ENCODE data around the gene TRANK1.

The TRANK1 gene

GRCh38 chr3:36859494-36859893 lies 85.4 kb downstream of the TRANK1 start (continued):
- TF ChIP-seq, protein P1, sequence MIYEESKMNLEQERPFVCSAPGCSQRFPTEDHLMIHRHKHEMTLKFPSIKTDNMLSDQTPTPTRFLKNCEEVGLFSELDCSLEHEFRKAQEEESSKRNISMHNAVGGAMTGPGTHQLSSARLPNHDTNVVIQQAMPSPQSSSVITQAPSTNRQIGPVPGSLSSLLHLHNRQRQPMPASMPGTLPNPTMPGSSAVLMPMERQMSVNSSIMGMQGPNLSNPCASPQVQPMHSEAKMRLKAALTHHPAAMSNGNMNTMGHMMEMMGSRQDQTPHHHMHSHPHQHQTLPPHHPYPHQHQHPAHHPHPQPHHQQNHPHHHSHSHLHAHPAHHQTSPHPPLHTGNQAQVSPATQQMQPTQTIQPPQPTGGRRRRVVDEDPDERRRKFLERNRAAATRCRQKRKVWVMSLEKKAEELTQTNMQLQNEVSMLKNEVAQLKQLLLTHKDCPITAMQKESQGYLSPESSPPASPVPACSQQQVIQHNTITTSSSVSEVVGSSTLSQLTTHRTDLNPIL (CRISPR knock-in tag; IDR thresholded peaks at IDR 0.05; ENCODE audit: low read depth), result no peak

DNA sequence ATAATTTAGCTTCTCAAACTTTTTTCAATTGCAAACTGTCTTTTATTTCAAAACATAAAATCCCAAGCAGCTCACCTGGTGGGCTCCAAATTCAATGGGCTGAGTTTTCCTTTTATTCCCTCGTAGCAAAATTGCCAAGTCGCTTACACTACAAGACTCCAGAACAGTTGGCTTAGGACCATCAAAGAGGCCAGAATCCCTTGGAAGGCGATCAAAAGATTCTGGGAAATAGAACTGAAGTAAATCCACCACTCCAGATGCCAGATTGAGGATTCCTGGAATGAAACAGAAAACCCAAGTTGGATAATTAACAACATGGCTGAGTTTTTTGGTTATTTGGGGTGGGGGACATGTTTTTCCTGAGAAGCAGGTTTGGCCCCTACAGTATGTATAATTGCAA lies 92.8 kb downstream of the TRANK1 start:
- TF ChIP-seq GLIS3 (CRISPR knock-in tag; IDR thresholded peaks at IDR 0.05) (no peak), CSDC2 (CRISPR knock-in tag; IDR thresholded peaks at IDR 0.05) (no peak)
- no peak for ATAC-seq

DNA sequence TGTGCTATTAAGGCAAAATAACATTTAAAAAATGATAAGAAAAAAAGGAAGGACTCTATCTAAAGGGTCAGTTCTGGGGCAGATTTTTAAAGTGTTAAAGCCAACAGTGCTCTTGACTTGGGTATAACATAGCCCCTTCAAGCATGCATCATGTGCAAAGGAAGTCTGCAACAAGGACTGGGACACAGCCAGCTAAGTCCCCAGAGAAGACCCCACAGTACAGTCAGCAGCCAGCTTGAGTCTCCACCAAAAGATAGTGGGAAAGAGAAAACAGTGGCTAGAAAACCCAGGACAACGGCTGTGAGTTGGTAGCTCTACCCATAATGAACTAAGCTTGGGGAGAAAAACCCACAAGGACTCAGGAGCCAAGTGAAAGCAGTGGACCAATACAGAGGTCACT lies 94.1 kb downstream of the TRANK1 start:
- TF ChIP-seq, protein P1 (CRISPR knock-in tag; IDR thresholded peaks at IDR 0.05; ENCODE audit: low read depth), result no peak
- TF ChIP-seq TOX (CRISPR knock-in tag; IDR thresholded peaks at IDR 0.05; ENCODE audit: borderline replicate concordance) (no peak), OSR1 (CRISPR knock-in tag; IDR thresholded peaks at IDR 0.05) (no peak), TSHZ2 (CRISPR knock-in tag; IDR thresholded peaks at IDR 0.05) (no peak), ARNTL (CRISPR knock-in tag; IDR thresholded peaks at IDR 0.05; ENCODE audit: borderline replicate concordance, low read depth) (no peak), CSDC2 (CRISPR knock-in tag; IDR thresholded peaks at IDR 0.05) (no peak), ISL1 (CRISPR knock-in tag; IDR thresholded peaks at IDR 0.05) (no peak), PPARA (CRISPR knock-in tag; IDR thresholded peaks at IDR 0.05; ENCODE audit: borderline replicate concordance) (no peak), ZNF70 (CRISPR knock-in tag; IDR thresholded peaks at IDR 0.05) (no peak), ESRRG (CRISPR knock-in tag; IDR thresholded peaks at IDR 0.05) (no peak), RARB (CRISPR knock-in tag; IDR thresholded peaks at IDR 0.05) (no peak), CSRNP3 (CRISPR knock-in tag; IDR thresholded peaks at IDR 0.05) (no peak), ZFP3 (CRISPR knock-in tag; IDR thresholded peaks at IDR 0.05) (no peak), TCF4 (CRISPR knock-in tag; IDR thresholded peaks at IDR 0.05; ENCODE audit: borderline replicate concordance) (no peak), ZNF565 (CRISPR knock-in tag; conservative IDR thresholded peaks at IDR 0.05; ENCODE audit: low read depth) (no peak), ZNF8 (CRISPR knock-in tag; IDR thresholded peaks at IDR 0.05) (no peak), SNAI2 (CRISPR knock-in tag; IDR thresholded peaks at IDR 0.05) (no peak), ZFP30 (CRISPR knock-in tag; IDR thresholded peaks at IDR 0.05) (no peak), BACH2 (CRISPR knock-in tag; IDR thresholded peaks at IDR 0.05; ENCODE audit: borderline replicate concordance) (no peak)
- TF ChIP-seq, protein P2, sequence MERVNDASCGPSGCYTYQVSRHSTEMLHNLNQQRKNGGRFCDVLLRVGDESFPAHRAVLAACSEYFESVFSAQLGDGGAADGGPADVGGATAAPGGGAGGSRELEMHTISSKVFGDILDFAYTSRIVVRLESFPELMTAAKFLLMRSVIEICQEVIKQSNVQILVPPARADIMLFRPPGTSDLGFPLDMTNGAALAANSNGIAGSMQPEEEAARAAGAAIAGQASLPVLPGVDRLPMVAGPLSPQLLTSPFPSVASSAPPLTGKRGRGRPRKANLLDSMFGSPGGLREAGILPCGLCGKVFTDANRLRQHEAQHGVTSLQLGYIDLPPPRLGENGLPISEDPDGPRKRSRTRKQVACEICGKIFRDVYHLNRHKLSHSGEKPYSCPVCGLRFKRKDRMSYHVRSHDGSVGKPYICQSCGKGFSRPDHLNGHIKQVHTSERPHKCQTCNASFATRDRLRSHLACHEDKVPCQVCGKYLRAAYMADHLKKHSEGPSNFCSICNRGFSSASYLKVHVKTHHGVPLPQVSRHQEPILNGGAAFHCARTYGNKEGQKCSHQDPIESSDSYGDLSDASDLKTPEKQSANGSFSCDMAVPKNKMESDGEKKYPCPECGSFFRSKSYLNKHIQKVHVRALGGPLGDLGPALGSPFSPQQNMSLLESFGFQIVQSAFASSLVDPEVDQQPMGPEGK (CRISPR knock-in tag; IDR thresholded peaks at IDR 0.05; ENCODE audit: borderline replicate concordance), result no peak
- ATAC-seq, result no peak

DNA sequence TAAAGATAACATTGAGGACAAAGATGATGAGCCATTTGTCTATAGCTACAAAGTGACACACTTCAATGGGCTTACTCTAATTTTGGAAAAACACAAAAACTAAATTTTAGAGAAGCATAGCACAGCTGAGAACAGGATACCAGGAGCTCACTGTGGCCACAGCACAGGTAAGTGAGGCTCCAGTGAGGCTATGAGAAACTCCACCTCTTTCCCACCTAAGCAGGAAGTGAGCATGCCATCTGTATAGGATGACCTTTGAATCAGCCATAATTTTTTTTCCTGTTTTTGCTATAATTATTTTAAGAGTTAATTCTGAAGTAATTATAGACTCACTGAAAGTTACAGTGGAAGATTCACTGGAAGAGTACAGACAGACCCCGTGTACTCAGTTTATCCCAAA lies 98.4 kb downstream of the TRANK1 start:
- TF ChIP-seq, protein P2 (CRISPR knock-in tag; IDR thresholded peaks at IDR 0.05; ENCODE audit: borderline replicate concordance), result no peak
- ATAC-seq, result no peak

Measured in SK-N-SH treated with all-trans-retinoic acid at 6 μM for 48 hours (cell line).